Fibroblast of lung (primary cell): ENCODE data around the gene PFN1. TPM values are rescaled to one million over a fixed set of nuclear protein-coding genes. Genes with fewer than 3 reads are reported as not detected.

Experiments used
- DNase-seq, 2 donors: peaks; one replicate each; pipeline versions ENCODE4 v3.0.0 to v3.0.0-alpha.2; 2010; ENCODE audit warnings: low read depth in 2 of 2
- H2AFZ ChIP-seq: 2 replicates; pipeline ENCODE4 v1.5.1; 2012; ENCODE audit warnings: low read length, control low read depth, inconsistent platforms
- H3K27ac ChIP-seq: 2 replicates; pipeline ENCODE4 v1.5.1; 2011; ENCODE audit warnings: low read length, control low read depth; ENCODE audit not compliant: insufficient read depth
- H3K27me3 ChIP-seq: 2 replicates; pipeline ENCODE4 v1.5.1; 2011; ENCODE audit warnings: mild to moderate bottlenecking, low read length; ENCODE audit not compliant: control insufficient read depth, insufficient read depth
- H3K36me3 ChIP-seq: 2 replicates; pipeline ENCODE4 v1.5.1; 2011; ENCODE audit warnings: low read length; ENCODE audit not compliant: control insufficient read depth, insufficient read depth
- H3K4me1 ChIP-seq: 2 replicates; pipeline ENCODE4 v1.5.1; 2011; ENCODE audit warnings: low read length; ENCODE audit not compliant: control insufficient read depth, insufficient read depth; ENCODE audit errors: extremely low read depth
- H3K4me2 ChIP-seq: 2 replicates; pipeline ENCODE4 v1.5.1; 2011; ENCODE audit warnings: low read length, control low read depth; ENCODE audit not compliant: insufficient read depth; ENCODE audit errors: extremely low read depth
- H3K4me3 ChIP-seq, 4 experiments: fragments of 200-600 bp in 1 of 4; sonication (generic) in 1 of 4; replicated peaks in 1 of 4; 2 replicates each; pipeline ENCODE4 v1.5.1; 2011 to 2016; ENCODE audit warnings: low read length in 4 of 4, low read depth in 3 of 4, mild to moderate bottlenecking in 3 of 4, control low read depth in 2 of 4, inconsistent platforms in 1 of 4, mixed read lengths in 1 of 4; ENCODE audit not compliant: insufficient read depth in 1 of 4; ENCODE audit errors: control extremely low read depth in 1 of 4
- H3K79me2 ChIP-seq: 2 replicates; pipeline ENCODE4 v1.5.1; 2012; ENCODE audit warnings: mild to moderate bottlenecking, low read length, inconsistent platforms; ENCODE audit not compliant: control insufficient read depth, insufficient read depth
- H3K9ac ChIP-seq: 2 replicates; pipeline ENCODE4 v1.5.1; 2011; ENCODE audit warnings: mild to moderate bottlenecking, low read length, control low read depth; ENCODE audit not compliant: insufficient read depth
- H3K9me3 ChIP-seq: 2 replicates; pipeline ENCODE4 v1.5.1; 2012; ENCODE audit warnings: low read depth, low read length; ENCODE audit not compliant: control insufficient read depth, insufficient read depth
- H4K20me1 ChIP-seq: 2 replicates; pipeline ENCODE4 v1.5.1; 2011; ENCODE audit warnings: low read length; ENCODE audit not compliant: control insufficient read depth, insufficient read depth; ENCODE audit errors: extremely low read depth
- CTCF ChIP-seq, 2 donors: IDR thresholded peaks in 1 of 2; conservative IDR thresholded peaks in 1 of 2; 1 replicate in 1 of 2; 2 replicates in 1 of 2; pipeline ENCODE4 v1.5.1; 2011 to 2012; ENCODE audit warnings: low read length in 2 of 2, control low read depth in 1 of 2, inconsistent platforms in 1 of 2, low read depth in 1 of 2, mild to moderate bottlenecking in 1 of 2
- EZH2 ChIP-seq: IDR thresholded peaks from 2 replicates; pipeline ENCODE4 v1.5.1; 2012; ENCODE audit warnings: low read length, control low read depth, mild to moderate bottlenecking; ENCODE audit errors: missing control alignments
- polyA plus RNA-seq, 2 donors: library from polyadenylated mRNA; depleted of rRNA in 1 of 2; stranded (reverse) in 1 of 2; unstranded in 1 of 2; fragments of >200 nt; gene quantifications; 2 replicates each; pipeline ENCODE4 v1.2.1, GENCODE V29; 2011 to 2012; ENCODE audit warnings: missing spikeins in 1 of 2
- total RNA-seq: library from RNA; depleted of rRNA; stranded (reverse); fragments of >200 nt; gene quantifications from 2 replicates; pipeline ENCODE4 v1.2.1, GENCODE V29; 2014

PFN1 gene
- total and polyA plus RNA-seq, 2 donors (not counting 1 experiment from before 2014, with no cell fraction given) = 422 to 870 TPM

GRCh38 chr17:4972752-4973151 lies 24.4 kb upstream of the PFN1 start:
- DNase-seq = no peak
- TF ChIP-seq EZH2 (no peak), CTCF (conservative IDR thresholded peaks at IDR 0.05 in 1 of 2, IDR thresholded peaks at IDR 0.05 in 1 of 2; ENCODE audit: low read depth in 1 of 2, low read length in 2 of 2) (no peak)
- H3K9me3 ChIP-seq = no peaks in the 10 kb centered on the region
- H3K4me3 ChIP-seq = no peak overlapping the region
- no peak overlapping the region for H3K4me2 ChIP-seq
- peaks cover 6% of the 10 kb centered on the region for H3K79me2 ChIP-seq
- peaks cover 17% of the 10 kb centered on the region for H3K36me3 ChIP-seq
- H3K4me1 ChIP-seq = peaks cover 14% of the 10 kb centered on the region
- H3K27me3 ChIP-seq = no peaks in the 10 kb centered on the region
- H3K9ac ChIP-seq = no peak overlapping the region
- no peaks in the 10 kb centered on the region for H4K20me1 ChIP-seq
- H2AFZ ChIP-seq = no peak overlapping the region
- H3K27ac ChIP-seq = no peak overlapping the region

GRCh38 chr17:4972322-4972721 lies 24.0 kb upstream of the PFN1 start:
- no peak for DNase-seq
- Histone ChIP-seq H3K9me3 (no peaks in the 10 kb centered on the region), H3K4me1 (peaks cover 14% of the 10 kb centered on the region), H2AFZ (no peak overlapping the region), H3K36me3 (peaks cover 14% of the 10 kb centered on the region), H3K27ac (no peak overlapping the region), H3K9ac (no peak overlapping the region), H3K79me2 (peaks cover 6% of the 10 kb centered on the region), H4K20me1 (no peaks in the 10 kb centered on the region), H3K4me2 (no peak overlapping the region), H3K27me3 (no peaks in the 10 kb centered on the region), H3K4me3 (no peak overlapping the region)
- no peak for TF ChIP-seq CTCF (conservative IDR thresholded peaks at IDR 0.05 in 1 of 2, IDR thresholded peaks at IDR 0.05 in 1 of 2; ENCODE audit: low read depth in 1 of 2, low read length in 2 of 2)
- no peak for TF ChIP-seq EZH2

- Histone ChIP-seq H3K9me3 (no peaks in the 10 kb centered on the region), H3K4me1 (peaks cover 14% of the 10 kb centered on the region), H3K79me2 (peaks cover 6% of the 10 kb centered on the region), H3K4me2 (no peak overlapping the region), H4K20me1 (no peaks in the 10 kb centered on the region), H2AFZ (no peak overlapping the region), H3K9ac (no peak overlapping the region), H3K4me3 (no peak overlapping the region), H3K27me3 (no peaks in the 10 kb centered on the region), H3K36me3 (peaks cover 12% of the 10 kb centered on the region), H3K27ac (no peak overlapping the region)
- TF ChIP-seq EZH2 (no peak), CTCF (conservative IDR thresholded peaks at IDR 0.05 in 1 of 2, IDR thresholded peaks at IDR 0.05 in 1 of 2; ENCODE audit: low read depth in 1 of 2, low read length in 2 of 2) (no peak)
- no peak for DNase-seq
Measured at GRCh38 chr17:4971826-4972225, 23.5 kb upstream of the PFN1 start.
